ENCODE data around the gene PCDHB1. TPM values are rescaled to one million over a fixed set of nuclear protein-coding genes. Genes with fewer than 3 reads are reported as not detected.

The PCDHB1 gene
- total RNA-seq, 1 experiment from 2014 or later: 0.13 TPM

DNA sequence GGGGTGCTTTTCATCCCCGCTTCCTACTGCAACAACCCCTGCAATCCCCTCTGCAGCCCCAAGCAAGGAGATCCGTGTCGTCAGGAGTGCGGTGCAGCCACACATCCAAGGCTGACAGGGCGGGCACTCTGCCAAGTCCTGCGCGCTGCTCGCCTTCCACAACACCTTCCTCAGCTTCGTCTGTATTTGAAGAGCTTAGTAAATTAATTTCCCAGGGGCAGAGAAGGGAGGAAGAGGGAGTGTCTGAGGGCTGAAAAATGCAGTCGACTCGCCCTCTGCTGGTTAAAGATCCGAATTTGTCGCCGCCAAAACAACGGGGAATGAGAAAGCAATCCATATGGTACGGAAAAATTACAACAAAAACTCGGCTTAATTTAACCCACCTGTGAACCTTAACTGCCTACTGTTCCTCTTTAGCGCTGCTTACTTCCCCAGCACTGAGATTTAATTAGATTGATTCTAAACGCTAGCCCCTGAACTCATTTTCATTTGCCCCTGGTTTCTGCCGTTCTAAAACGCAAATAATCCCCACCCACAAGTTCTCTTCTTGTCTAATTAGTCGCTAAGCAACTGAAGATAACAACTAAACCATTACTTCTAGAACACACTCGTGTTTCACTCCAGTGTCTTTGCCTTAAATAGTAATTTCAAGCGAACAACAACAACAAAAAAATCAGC, 10.9 kb upstream of the PCDHB1 start:
- TF ChIP-seq, protein P1, sequence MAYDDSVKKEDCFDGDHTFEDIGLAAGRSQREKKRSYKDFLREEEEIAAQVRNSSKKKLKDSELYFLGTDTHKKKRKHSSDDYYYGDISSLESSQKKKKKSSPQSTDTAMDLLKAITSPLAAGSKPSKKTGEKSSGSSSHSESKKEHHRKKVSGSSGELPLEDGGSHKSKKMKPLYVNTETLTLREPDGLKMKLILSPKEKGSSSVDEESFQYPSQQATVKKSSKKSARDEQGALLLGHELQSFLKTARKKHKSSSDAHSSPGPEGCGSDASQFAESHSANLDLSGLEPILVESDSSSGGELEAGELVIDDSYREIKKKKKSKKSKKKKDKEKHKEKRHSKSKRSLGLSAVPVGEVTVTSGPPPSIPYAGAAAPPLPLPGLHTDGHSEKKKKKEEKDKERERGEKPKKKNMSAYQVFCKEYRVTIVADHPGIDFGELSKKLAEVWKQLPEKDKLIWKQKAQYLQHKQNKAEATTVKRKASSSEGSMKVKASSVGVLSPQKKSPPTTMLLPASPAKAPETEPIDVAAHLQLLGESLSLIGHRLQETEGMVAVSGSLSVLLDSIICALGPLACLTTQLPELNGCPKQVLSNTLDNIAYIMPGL (CRISPR knock-in tag; IDR thresholded peaks at IDR 0.05): peak; percentile 69
- TF ChIP-seq, protein P2, sequence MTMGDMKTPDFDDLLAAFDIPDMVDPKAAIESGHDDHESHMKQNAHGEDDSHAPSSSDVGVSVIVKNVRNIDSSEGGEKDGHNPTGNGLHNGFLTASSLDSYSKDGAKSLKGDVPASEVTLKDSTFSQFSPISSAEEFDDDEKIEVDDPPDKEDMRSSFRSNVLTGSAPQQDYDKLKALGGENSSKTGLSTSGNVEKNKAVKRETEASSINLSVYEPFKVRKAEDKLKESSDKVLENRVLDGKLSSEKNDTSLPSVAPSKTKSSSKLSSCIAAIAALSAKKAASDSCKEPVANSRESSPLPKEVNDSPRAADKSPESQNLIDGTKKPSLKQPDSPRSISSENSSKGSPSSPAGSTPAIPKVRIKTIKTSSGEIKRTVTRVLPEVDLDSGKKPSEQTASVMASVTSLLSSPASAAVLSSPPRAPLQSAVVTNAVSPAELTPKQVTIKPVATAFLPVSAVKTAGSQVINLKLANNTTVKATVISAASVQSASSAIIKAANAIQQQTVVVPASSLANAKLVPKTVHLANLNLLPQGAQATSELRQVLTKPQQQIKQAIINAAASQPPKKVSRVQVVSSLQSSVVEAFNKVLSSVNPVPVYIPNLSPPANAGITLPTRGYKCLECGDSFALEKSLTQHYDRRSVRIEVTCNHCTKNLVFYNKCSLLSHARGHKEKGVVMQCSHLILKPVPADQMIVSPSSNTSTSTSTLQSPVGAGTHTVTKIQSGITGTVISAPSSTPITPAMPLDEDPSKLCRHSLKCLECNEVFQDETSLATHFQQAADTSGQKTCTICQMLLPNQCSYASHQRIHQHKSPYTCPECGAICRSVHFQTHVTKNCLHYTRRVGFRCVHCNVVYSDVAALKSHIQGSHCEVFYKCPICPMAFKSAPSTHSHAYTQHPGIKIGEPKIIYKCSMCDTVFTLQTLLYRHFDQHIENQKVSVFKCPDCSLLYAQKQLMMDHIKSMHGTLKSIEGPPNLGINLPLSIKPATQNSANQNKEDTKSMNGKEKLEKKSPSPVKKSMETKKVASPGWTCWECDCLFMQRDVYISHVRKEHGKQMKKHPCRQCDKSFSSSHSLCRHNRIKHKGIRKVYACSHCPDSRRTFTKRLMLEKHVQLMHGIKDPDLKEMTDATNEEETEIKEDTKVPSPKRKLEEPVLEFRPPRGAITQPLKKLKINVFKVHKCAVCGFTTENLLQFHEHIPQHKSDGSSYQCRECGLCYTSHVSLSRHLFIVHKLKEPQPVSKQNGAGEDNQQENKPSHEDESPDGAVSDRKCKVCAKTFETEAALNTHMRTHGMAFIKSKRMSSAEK (CRISPR knock-in tag; IDR thresholded peaks at IDR 0.05; ENCODE audit: borderline replicate concordance): 0 out of 2 replicates have a peak, but pooled peaks have one; percentile 38
- TF ChIP-seq CTCF (IDR thresholded peaks at IDR 0.05) (peak; percentile 55; the same call in 1 of the 2 replicates), ZNF416 (CRISPR knock-in tag; IDR thresholded peaks at IDR 0.05) (no peak), ARID4B (CRISPR knock-in tag; IDR thresholded peaks at IDR 0.05; ENCODE audit: borderline replicate concordance) (peak; percentile 25; the same call in 1 of the 2 replicates), SMAD4 (CRISPR knock-in tag; IDR thresholded peaks at IDR 0.05) (no peak), EMX1 (CRISPR knock-in tag; IDR thresholded peaks at IDR 0.05) (no peak)
- ChIA-PET CTCF (interaction anchor here (0.5 to 3.9 kb wide), 60 partner anchors 9 to 527 kb away, joined by 3 to 243 read pairs (median 7); partner anchors contain the start of genes PCDHA1, PCDHA10, PCDHA11 and PCDHA12), POLR2A (interaction anchor here (0.6 to 3.0 kb wide), 13 partner anchors 12 to 184 kb away, joined by 3 to 50 read pairs (median 5); partner anchors contain the start of genes PCDHA10, PCDHA11, PCDHA12 and PCDHA13)
- ATAC-seq (peak; percentile 82), DNase-seq (ENCODE audit: low spot score) (peak; percentile 77)
- Mint-ChIP-seq H3K4me1 (peaks cover 4% of the 10 kb centered on the region), H3K27ac (no peak overlapping the region), H3K9me3 (no peaks in the 10 kb centered on the region), H3K36me3 (no peaks in the 10 kb centered on the region), H3K27me3 (ENCODE audit: low read depth) (peaks cover 3% of the 10 kb centered on the region), H3K4me3 (no peak overlapping the region)

DNA sequence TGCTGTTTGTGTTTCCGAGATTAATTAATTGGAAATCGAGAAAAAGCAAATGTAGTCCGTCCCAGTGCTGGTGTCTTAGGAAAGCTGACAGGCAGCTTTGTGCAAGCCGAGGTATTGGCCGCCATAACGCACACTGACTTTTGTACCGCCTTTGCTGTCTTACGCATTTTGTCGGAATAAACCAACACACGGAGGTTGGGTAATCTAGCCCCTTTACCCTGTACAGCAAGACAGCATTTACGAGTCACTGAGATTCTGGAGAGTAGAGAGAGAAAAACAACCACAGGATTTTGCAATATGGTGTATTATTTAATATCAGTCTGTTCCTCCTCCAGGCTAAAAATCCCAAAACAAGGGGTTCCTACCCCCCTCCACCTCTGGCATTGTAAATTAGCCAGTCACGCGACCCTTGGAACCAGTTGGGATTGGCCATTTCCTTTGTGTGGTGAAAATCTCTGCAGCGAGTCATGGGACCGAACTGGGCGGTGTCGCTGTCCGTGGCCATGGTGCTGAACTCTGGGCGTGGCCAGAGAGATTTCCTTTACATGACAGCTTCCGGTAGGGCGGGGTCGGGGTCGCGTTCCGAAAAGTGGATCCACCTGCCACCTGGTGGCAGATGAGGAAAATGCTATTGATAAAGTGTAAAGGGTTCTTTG, 10.3 kb upstream of the PCDHB1 start:
- Mint-ChIP-seq H3K4me3 (no peak overlapping the region), H3K36me3 (no peaks in the 10 kb centered on the region), H3K9me3 (no peaks in the 10 kb centered on the region), H3K4me1 (peaks cover 4% of the 10 kb centered on the region), H3K27me3 (ENCODE audit: low read depth) (peaks cover 8% of the 10 kb centered on the region), H3K27ac (no peak overlapping the region)
- ChIA-PET POLR2A (interaction anchor here (1.0 to 3.0 kb wide), 10 partner anchors 11 to 185 kb away, joined by 3 to 50 read pairs (median 6); partner anchors contain the start of genes PCDHA10, PCDHA11, PCDHA12 and PCDHAC1), CTCF (interaction anchor here (0.6 to 3.9 kb wide), 44 partner anchors 8 to 437 kb away, joined by 3 to 243 read pairs (median 9); partner anchors contain the start of genes PCDHA1, PCDHA10, PCDHA11 and PCDHA12)
- peak; percentile 99 for DNase-seq (ENCODE audit: low spot score)
- peak; percentile 88 for ATAC-seq
- TF ChIP-seq OVOL2 (CRISPR knock-in tag; IDR thresholded peaks at IDR 0.05; ENCODE audit: borderline replicate concordance) (no peak), NR1H2 (CRISPR knock-in tag; IDR thresholded peaks at IDR 0.05) (no peak), NR2C2 (CRISPR knock-in tag; IDR thresholded peaks at IDR 0.05) (no peak; the same call in 1 of the 2 replicates), ELF4 (CRISPR knock-in tag; IDR thresholded peaks at IDR 0.05; ENCODE audit: low read depth) (no peak), ZNF396 (CRISPR knock-in tag; IDR thresholded peaks at IDR 0.05; ENCODE audit: borderline replicate concordance) (no peak)
- TF ChIP-seq, protein P3, sequence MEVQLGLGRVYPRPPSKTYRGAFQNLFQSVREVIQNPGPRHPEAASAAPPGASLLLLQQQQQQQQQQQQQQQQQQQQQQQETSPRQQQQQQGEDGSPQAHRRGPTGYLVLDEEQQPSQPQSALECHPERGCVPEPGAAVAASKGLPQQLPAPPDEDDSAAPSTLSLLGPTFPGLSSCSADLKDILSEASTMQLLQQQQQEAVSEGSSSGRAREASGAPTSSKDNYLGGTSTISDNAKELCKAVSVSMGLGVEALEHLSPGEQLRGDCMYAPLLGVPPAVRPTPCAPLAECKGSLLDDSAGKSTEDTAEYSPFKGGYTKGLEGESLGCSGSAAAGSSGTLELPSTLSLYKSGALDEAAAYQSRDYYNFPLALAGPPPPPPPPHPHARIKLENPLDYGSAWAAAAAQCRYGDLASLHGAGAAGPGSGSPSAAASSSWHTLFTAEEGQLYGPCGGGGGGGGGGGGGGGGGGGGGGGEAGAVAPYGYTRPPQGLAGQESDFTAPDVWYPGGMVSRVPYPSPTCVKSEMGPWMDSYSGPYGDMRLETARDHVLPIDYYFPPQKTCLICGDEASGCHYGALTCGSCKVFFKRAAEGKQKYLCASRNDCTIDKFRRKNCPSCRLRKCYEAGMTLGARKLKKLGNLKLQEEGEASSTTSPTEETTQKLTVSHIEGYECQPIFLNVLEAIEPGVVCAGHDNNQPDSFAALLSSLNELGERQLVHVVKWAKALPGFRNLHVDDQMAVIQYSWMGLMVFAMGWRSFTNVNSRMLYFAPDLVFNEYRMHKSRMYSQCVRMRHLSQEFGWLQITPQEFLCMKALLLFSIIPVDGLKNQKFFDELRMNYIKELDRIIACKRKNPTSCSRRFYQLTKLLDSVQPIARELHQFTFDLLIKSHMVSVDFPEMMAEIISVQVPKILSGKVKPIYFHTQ (CRISPR knock-in tag; IDR thresholded peaks at IDR 0.05): no peak
- TF ChIP-seq, protein P4, sequence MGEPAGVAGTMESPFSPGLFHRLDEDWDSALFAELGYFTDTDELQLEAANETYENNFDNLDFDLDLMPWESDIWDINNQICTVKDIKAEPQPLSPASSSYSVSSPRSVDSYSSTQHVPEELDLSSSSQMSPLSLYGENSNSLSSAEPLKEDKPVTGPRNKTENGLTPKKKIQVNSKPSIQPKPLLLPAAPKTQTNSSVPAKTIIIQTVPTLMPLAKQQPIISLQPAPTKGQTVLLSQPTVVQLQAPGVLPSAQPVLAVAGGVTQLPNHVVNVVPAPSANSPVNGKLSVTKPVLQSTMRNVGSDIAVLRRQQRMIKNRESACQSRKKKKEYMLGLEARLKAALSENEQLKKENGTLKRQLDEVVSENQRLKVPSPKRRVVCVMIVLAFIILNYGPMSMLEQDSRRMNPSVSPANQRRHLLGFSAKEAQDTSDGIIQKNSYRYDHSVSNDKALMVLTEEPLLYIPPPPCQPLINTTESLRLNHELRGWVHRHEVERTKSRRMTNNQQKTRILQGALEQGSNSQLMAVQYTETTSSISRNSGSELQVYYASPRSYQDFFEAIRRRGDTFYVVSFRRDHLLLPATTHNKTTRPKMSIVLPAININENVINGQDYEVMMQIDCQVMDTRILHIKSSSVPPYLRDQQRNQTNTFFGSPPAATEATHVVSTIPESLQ (CRISPR knock-in tag; IDR thresholded peaks at IDR 0.05): no peak
